Measurements from ENCODE around the gene GRB10.

DNA sequence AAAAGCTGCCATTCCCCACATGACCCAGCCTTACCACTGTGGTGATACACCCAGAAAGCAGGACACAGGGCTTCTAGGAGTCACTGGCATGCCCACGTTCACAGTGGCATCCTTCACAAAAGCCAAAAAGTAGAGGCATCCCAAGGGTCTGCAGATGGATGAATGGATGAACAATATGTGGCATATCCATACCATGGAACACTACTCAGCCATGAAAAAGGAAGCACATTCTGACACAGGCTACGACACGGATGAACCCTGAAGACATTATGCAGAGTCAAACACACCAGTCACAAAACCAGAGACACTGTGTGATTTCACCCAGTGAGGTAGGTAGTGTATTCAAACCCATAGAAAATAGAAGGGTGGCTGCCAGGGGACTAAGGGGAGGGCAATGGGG is 112.8 kb downstream of the GRB10 start:
- TF ChIP-seq, protein P1, sequence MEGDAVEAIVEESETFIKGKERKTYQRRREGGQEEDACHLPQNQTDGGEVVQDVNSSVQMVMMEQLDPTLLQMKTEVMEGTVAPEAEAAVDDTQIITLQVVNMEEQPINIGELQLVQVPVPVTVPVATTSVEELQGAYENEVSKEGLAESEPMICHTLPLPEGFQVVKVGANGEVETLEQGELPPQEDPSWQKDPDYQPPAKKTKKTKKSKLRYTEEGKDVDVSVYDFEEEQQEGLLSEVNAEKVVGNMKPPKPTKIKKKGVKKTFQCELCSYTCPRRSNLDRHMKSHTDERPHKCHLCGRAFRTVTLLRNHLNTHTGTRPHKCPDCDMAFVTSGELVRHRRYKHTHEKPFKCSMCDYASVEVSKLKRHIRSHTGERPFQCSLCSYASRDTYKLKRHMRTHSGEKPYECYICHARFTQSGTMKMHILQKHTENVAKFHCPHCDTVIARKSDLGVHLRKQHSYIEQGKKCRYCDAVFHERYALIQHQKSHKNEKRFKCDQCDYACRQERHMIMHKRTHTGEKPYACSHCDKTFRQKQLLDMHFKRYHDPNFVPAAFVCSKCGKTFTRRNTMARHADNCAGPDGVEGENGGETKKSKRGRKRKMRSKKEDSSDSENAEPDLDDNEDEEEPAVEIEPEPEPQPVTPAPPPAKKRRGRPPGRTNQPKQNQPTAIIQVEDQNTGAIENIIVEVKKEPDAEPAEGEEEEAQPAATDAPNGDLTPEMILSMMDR (IDR thresholded peaks at IDR 0.05) = no peak
- TF ChIP-seq ZFX (IDR thresholded peaks at IDR 0.05; ENCODE audit: borderline replicate concordance) = no peak
